T-helper 2 cell treated with Interferon-gamma antibody and Interleukin-4, amounts not matched to agents 100 ng/mL and 5 ng/mL, for 36 hours (primary cell): ENCODE measurements around the gene TERB2. TPM values are rescaled to one million over a fixed set of nuclear protein-coding genes. Genes with fewer than 3 reads are reported as not detected.
"Not testable (repeated sequence)": the region's sequence is repeated elsewhere in the genome, so short reads cannot be mapped to it uniquely, and the experiment has no call there.

Experiments used
- intact Hi-C: fragments of 100-400 bp; cut with micrococcal nuclease; formaldehyde crosslinking; loops from one replicate; pipeline ENCODE4 v1.15.1; 2023
- total RNA-seq: library from RNA; stranded (reverse); gene quantifications from 2 replicates; pipeline ENCODE4 v1.2.3, GENCODE V29; 2022

Gene TERB2
- total RNA-seq, 1 donor from 2014 or later = not detected

- intact Hi-C loops = not testable (repeated sequence)
These were observed 44.7 kb downstream of the TERB2 start for GRCh38 chr15:45001180-45001579.

- intact Hi-C loops = not testable (repeated sequence)
These were observed 47.4 kb downstream of the TERB2 start for GRCh38 chr15:45003731-45004410.

- intact Hi-C loops = not testable (repeated sequence)
These were observed 48.2 kb downstream of the TERB2 start for GRCh38 chr15:45004590-45005175.

GRCh38 chr15:45009046-45009445 lies 52.6 kb downstream of the TERB2 start:
- intact Hi-C loops = no loop called here

- intact Hi-C loops = not testable (repeated sequence)
These were observed 58.6 kb downstream of the TERB2 start for GRCh38 chr15:45015114-45015513.

GRCh38 chr15:45020222-45020900 lies 63.9 kb downstream of the TERB2 start:
- intact Hi-C loops = not testable (repeated sequence)

GRCh38 chr15:45020901-45021259 lies 64.4 kb downstream of the TERB2 start:
- intact Hi-C loops = not testable (repeated sequence)

- intact Hi-C loops = no loop called here
These were observed 64.9 kb downstream of the TERB2 start for GRCh38 chr15:45021348-45021747.

GRCh38 chr15:45022871-45023658 lies 66.6 kb downstream of the TERB2 start, which contains the start of gene SORD:
Gene SORD (plus strand): TSS chr15:45023195. CDS start chr15:45023284, 89 bp downstream.
- intact Hi-C loops = loop anchor here (2.0 kb wide), 1 partner anchor 14 kb away; no protein-coding TSS in a partner anchor

GRCh38 chr15:45023659-45024225 lies 67.3 kb downstream of the TERB2 start:
- intact Hi-C loops = loop anchor here (2.0 kb wide), 1 partner anchor 13 kb away; no protein-coding TSS in a partner anchor

- intact Hi-C loops = not testable (repeated sequence)
These were observed 68.2 kb downstream of the TERB2 start for GRCh38 chr15:45024649-45025048.

- intact Hi-C loops = not testable (repeated sequence)
These were observed 69.1 kb downstream of the TERB2 start for GRCh38 chr15:45025627-45026026.

GRCh38 chr15:45026651-45027190 lies 70.2 kb downstream of the TERB2 start:
- intact Hi-C loops = no loop called here

- intact Hi-C loops = no loop called here
These were observed 70.7 kb downstream of the TERB2 start for GRCh38 chr15:45027220-45027619.

Other genes starting within 250 kb of the TERB2 start
- gene PATL2, start 245.4 kb upstream of the TERB2 start, total RNA-seq = 20.8 and 22.5 TPM in 2 replicates
- 6,268 and 6,270 TPM in 2 replicates for gene B2M, start 245.2 kb upstream of the TERB2 start, total RNA-seq
- 55.7 and 66.2 TPM in 2 replicates for gene TRIM69, start 220.2 kb upstream of the TERB2 start, total RNA-seq
- gene SORD, start 66.5 kb downstream of the TERB2 start, total RNA-seq = 8.3 and 9.5 TPM in 2 replicates
- gene DUOX2, start 157.5 kb downstream of the TERB2 start, total RNA-seq = not detected in 2 replicates
- gene DUOXA2, start 157.6 kb downstream of the TERB2 start, total RNA-seq = not detected in 2 replicates
- not detected in 2 replicates for gene DUOXA1, start 173.2 kb downstream of the TERB2 start, total RNA-seq
- 0.09 TPM in 1 of 2 replicates, not detected in the other for gene DUOX1, start 173.3 kb downstream of the TERB2 start, total RNA-seq
- 1.5 and 1.6 TPM in 2 replicates for gene SHF, start 231.3 kb downstream of the TERB2 start, total RNA-seq